GM23248 (cell line): ENCODE measurements around the gene CCDC15.

Experiments
- EZH2 ChIP-seq: fragments of 200-600 bp; sonication (generic); IDR thresholded peaks from 2 replicates; pipeline ENCODE4 v1.6.1; 2018; ENCODE audit warnings: antibody characterized with exemption, mild to moderate bottlenecking; ENCODE audit not compliant: insufficient read depth, poor library complexity, severe bottlenecking
- EZH2phosphoT487 ChIP-seq: fragments of 200-600 bp; sonication (generic); IDR thresholded peaks from 2 replicates; pipeline ENCODE4 v1.6.1; 2018; ENCODE audit warnings: antibody characterized with exemption, moderate library complexity, mild to moderate bottlenecking, low read depth; ENCODE audit not compliant: insufficient read depth

DNA sequence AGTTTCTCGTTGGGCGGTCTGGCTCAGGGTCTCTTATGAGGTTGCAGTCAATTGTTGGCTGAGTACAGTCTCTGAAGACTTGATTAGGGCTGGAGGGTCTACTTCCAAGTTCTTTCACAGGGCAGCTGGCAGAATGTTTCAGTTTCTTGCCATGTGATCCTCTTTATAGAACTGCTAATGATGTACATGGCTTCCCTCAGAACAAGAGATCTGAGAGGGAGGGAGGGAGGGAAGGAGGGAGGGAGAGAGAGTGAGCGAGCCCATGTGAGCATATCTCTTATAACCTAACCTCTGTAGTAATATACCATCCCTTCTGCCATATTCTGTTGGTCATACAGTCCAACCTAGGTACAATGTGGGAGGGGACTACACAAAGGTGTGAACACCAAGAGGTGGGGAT lies 2.7 kb upstream of the CCDC15 start:
- TF ChIP-seq EZH2phosphoT487 (no peak), EZH2 (no peak)
